Activated CD8-positive, alpha-beta memory T cell treated with anti-CD3 and anti-CD28 coated beads, Interleukin-2, amount 50 U/mL, for 1 hour (primary cell): Measurements from ENCODE around the gene RERE.
"Not testable (repeated sequence)": the region's sequence is repeated elsewhere in the genome, so short reads cannot be mapped to it uniquely, and the experiment has no call there.

Source experiments
- DNase-seq: peaks from one replicate; pipeline ENCODE4 v3.0.0-alpha.2; 2020; ENCODE audit errors: extremely low read depth

Gene RERE

DNA sequence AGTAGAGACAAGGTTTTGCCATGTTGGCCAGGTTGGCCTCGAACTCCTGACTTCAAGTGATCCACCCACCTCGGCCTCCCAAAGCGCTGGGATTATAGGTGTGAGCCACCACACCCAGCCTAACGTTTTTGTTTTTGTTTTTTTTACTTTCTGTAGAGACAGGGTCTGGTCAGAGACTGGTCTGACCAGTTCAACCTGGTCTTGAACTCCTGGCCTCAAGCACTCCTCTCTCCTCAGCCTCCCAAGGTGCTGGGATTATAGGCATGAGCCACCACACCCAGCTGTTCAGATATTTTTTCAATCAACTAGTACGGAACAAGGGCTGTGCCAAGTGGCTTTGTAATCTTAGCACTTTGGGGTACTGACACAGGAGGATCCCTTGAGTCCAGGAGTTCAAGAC, 209.5 kb downstream of the RERE start:
- no peak for DNase-seq

DNA sequence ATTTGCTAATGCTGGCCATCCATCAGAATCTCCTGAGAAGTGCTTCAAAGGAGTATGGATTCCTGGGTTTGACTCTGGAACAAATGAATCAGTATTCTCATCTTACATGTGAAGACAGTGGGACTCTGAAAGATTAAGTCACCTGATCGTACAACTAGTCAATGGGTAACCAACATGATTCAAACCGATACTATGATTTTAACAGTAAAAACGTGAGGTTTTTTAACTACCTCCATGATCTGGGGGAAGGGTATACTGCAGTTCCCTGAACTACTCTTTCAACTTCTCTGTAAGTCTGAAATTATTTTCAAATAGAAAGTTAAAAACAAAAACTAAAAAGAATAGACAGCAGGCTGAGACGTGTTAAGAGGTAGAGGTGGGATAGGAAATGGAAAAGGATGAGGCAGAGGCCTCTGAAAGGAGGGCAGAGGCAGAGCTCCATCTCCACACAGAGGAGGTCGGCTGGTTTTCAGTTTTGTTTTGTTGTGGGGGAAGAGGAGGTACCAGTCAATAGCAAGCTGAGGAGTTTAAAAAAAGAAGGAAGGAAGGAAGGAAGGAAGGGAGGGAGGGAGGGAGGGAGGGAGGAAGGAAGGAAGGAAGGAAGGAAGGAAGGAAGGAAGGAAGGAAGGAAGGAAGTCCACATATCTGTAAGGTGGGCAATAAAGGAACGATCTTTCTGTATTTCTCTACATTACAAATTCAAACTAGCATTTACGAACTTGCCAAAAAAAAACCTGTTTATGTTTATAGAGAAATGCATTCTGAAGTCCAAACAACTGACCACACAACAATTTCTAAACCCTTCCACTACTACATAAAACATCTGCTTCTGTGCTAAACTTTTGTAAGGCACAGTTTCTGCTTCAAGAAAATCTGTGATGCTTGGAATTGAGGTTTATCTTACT, 213.1 kb downstream of the RERE start:
- no peak for DNase-seq

DNA sequence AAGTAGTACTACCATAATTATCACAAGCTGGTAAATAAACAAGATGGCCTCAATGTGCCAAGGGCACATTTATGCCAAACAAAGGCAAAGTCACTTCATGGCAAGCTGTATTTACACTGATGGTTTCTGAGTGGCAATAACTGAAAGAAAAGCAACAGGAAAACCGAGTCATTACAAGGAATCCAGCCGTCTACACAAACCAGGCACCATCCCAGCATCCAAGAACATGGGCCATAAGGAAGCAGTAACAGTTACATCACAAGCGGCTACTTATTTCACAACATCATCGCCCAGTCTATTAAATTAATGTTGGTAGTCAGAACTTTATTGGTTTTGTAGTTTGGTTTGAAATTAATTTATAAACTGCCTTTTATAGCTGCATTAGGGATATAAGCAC, 214.2 kb downstream of the RERE start:
- DNase-seq: no peak

DNA sequence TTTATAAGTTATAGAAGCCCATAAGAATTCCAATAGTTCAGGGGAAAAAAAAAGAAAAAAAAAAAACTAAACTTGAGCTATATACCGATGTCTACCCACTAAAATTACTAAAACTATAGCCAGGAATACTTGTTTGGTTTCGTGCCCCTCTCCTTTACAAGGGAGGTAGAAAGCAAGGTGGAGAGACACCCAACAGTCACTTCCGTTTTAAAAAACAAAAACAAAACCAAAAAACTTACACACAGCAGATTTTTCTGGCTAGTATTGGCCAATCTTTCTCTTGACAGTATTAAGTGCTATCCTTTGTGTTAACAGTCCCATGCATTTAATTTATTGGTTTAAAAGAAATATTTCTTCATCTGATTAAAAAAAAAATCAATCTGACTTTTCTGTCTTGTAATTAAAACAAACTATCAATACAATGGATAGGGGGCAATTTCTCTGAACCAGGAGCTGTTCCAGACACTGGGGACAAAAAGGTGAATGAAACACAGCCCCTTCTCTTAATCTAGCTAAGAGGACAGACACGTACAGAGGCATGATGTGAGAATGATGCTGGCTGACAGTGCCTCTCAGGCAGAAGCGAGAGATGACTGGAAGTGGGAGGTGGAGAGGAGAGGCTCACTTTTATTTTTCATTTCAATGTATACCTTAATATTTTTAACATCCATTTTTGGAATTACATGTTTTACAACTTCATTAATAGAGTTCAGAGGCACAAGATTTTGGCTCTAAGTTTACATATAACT, 214.8 kb downstream of the RERE start:
- DNase-seq: no peak

DNA sequence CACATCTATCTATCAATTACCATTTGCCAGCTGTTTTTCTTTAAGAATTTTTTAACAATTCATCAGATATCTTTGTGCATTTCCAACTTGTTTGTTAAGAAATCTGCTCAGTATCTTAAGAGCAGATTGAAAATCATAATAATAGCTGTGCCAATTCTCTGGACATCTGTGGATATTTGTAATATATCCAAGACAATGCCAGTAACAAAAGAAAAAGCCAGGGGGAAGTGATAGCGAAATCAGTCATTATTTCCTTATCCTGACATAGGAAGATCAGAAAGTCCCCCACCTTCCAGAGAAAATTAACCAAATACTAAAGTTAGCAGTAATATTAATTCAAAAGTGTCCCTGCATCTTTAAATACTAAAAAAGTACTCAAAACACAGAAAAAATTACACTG, 217.1 kb downstream of the RERE start:
- no peak for DNase-seq

DNA sequence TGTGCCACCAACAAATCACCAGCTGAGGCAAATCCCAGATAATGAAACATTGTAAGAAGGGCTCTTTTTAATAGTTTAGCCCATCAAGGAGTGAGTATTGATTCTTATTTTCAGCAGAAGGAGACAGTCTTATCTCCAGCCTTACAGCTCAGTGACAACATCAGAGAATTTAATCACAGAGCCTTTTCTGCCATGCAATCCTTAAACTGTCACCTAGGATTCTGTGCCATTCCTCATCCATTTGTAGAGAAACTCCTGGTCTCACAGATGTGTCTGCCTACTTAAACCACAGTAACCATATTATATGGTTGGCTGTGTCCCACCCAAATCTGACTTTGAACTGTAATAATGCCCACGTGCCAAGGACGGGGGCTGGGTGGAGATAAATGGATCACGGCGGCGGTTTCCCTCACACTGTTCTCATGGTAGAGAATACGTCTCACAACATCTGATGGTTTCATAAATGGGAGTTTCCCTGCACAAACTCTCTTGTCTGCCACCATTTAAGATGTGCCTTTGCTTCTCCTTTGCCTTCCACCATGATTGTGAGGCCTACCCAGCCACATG, 217.7 kb downstream of the RERE start:
- DNase-seq: no peak

DNA sequence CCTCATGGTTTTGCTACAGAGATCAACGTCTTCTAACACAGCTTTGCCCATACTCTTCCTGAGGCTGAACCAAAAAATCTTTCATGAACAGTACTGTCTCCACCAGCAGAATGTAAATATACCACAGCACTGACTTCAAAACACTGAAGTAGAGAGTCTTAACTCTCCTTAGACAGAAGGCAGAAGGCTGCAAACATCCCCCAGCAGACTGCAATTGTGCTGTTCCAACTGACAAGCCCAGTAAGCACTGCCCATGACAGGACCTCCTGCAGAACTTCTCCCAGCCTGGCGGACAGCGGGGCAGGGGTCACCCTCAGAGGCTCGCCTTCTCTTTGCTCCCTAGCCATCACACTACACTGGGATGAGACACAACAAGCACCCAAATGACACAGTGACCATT, 218.7 kb downstream of the RERE start:
- no peak for DNase-seq

DNA sequence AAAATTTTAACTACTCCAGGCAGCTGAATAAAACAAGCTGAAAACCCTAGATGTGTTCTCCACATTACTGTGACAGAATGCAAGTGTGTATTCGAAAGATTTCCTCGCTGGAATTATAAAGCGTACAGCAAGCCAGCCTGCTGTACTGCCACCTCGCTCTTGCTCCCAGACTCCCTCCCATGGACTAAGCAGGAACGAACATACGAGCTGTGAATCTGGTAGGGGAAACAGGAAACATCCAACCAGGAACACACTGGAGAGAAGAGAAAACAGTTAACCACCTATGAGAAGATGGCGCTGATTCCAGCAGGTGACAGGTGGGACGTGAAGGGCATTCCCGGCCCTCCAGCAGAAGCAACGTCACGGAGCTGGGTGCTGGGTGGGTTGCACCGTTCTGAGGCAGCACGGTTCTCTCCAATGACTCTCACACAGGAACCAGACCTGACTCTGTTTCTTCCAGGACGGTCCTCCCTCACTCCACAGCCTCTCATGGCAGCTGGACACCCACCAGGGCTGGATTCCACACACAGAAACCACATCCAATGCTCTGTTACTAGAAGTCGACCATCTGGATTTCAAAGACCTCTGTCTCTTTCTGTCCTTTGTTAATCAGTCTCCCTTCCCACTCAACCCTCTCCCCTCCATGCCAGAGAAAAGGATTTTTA, 219.2 kb downstream of the RERE start:
- DNase-seq: no peak

DNA sequence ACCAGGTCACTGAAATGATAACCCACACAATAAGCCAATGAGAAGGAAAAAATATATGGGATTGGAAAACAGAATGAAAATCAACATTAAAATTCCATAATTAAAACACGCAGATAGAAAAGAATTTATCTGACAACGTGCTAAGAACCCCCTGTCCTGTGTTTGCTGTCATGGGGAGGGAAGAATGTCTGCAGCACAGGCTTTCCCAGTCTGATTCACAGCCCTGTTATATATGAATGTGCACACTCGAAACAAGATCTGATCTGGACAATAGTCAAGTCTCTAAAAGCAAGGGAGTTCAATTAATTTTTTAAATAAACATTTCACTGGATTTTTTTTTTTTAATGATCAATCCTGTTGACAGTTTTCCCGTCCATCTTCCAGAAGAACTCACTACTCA, 220.0 kb downstream of the RERE start:
- DNase-seq: no peak

DNA sequence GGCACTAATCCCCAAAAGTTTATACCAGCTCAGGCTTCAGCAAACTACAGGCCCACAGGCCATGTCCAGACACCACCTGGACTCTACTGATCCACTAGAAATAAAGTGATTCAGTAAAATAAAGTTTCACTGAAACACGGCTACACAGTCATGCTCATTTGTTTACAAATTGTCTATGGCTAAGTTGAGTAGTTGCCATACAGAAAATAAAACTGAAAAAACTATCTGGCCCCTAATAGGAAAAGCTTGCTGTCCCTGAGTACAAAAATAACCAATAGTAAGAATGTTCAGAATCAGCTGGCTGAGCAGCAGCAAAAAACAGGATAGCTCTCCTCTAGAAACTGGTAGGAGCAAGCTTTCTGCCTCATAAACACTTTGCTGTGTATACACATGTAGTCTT, 221.5 kb downstream of the RERE start:
- no peak for DNase-seq

DNA sequence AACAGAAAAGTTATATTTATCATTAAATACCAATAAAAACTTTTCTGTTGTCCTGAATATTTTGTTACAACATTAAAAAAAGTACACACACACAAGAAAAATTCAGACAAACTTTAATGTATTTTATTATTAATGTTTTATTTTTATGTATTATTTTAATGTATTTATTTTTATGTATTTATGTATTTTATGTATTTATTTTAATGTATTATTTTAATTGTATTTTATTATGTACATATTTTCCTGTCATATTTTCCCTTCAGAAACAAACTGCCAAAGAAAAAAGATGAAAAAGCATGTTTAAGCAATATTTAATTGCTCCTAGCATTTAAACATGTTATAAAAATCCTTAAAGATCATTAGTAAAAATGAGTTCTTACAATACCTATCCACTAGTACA, 222.1 kb downstream of the RERE start:
- DNase-seq: no peak

DNA sequence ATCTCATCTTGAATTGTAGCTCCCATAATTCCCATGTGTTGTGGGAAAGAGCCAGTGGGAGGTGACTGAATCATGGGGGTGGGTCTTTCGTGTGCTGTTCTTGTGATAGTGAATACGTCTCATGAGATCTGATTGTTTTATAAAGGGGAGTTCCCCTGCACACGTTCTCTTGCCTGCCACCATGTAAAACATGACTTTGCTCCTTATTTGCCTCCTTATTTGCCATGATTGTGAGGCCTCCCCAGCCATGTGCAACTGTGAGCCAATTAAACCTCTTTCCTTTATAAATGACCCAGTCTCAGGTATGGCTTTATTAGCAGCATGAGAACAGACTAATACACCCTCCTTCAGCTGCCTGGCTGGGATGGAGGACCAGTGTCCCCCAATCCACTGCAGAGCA, 224.1 kb downstream of the RERE start:
- DNase-seq: not testable (repeated sequence)

DNA sequence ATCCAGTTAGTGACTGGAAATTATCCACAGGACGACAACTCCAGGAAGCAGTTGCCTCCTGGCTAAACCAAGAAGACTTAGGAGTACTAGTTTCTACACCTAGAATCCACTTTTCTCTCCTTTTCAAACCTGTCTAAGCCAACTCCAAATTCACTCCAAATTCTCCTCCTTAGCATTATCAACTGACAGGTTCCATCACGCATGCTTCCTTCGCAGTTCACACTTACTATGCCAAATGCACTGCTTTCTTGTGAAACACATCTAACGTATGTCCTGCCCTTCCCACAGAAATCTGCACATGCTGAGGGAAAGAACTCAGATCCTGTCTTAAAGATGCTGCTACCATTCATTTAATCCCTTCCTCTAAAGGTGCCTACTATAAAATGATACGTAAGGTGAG, 225.9 kb downstream of the RERE start:
- no peak for DNase-seq

DNA sequence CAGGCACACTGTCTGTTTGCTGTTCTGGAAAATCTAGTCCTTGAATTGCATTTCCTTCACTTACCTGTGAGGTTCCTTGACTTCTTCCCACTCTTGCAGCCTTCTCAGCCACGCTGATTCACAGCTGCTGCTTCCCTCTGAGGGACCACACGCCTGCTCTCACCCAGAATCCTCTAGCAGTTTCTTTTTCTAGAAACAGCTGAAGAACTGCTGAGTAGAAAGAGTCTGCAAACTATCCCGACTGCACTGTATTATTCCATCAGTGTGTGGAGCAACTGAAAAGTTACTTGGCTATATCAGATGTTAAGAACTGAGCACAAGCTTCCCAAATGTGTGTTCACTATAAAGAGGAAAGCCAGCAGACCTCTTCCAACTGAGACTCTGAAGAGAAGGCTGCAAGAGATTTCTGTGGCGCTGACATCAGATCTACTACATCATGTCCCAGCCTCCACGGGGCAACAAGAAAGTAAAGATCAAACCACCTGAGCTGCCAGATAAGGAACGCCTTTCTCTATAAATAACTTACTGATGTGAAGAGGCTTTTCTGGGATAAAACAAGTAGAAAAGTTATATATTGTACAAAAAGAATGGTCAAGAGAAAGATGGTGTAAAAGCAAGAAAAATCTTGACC, 226.6 kb downstream of the RERE start:
- DNase-seq: no peak

DNA sequence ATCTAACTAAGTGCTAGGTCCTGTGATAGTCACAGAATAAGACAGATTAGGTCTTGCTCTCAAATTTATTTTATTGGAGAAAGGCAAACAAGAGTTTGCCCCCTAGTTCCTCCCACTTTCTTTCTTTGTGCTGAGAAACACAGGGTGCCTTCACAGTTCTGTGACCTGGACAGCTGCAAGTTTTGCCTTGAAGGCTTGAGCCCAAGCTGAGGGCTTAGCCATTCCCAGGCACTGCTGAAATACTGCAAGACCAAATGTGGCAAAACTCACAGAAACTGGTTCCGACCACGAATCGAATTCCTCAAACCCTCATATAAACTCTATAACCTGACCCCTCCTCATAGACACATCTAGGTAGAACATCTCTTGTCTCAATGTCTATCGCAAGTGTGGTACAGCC, 227.9 kb downstream of the RERE start:
- no peak for DNase-seq

DNA sequence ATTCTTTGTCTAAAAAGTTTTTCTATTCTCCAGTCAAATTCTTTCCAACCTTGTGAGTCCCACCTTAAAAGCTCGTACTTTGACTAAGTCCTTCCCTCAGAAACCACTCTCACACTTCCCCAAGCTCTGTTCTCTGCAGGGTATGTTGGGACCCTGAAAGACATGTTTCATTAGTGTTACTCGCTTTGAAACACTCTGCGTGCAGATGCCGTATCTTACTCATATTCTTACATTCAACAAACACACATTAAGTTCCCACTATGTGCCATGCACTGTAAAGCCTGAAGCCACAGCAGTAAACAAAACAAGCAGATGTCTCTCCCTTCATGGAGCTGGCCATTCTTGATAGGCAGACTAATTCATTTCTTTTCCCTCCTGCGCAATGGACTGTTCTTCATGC, 229.7 kb downstream of the RERE start:
- no peak for DNase-seq

DNA sequence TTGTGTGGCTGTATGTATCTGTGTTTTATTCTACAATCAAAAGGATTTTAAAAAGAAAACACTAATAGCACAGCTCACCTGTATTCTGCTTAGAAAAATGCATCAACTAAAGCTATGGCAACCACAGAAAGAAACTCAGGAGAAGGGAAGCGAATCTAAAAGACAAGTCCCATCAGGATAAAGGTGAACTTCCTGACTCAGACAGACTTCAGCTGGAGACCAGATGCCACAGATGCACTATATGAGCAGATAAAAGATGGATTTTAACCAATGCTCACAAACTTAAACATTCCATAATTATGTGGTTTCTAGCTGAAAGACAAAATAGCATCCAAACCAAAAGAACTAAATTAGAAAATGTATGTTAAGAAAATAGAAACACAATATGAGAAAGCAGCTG, 231.0 kb downstream of the RERE start:
- no peak for DNase-seq

DNA sequence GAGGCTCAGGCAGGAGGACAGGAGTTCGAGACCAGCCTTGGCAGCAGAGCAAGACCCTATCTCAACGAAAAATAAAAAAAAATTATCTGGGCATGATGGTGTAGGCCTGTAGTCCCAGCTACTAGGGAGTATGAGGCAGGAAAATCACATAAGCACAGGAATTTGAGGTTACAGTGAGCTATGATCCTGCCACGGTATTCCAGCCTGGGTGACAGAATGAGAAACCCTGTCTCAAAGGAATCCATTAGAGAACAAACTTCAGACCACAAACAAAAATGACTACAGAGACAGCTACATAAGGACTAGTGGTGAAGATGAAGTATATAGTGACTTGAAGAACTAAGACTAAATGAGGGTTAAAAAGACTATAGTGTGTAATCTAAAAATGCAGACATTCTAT, 233.1 kb downstream of the RERE start:
- no peak for DNase-seq

DNA sequence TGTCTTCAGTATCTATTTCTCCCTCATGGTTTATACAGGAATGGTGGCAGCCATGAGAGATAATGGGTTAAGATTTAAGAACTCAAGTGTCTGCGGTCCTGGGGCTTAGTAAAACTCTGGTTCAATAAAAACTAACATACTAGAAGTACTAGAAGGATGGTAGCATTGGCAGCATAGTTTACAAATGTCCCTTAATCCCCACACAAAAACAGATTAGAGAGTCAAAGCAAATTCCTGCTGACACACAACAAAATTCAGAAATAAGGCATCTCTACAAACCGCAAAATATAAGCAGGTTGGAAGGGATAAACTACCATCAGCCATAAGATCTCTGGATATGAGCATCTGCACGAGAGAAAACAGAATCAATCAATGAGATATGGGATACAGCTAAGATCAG, 234.4 kb downstream of the RERE start:
- no peak for DNase-seq

DNA sequence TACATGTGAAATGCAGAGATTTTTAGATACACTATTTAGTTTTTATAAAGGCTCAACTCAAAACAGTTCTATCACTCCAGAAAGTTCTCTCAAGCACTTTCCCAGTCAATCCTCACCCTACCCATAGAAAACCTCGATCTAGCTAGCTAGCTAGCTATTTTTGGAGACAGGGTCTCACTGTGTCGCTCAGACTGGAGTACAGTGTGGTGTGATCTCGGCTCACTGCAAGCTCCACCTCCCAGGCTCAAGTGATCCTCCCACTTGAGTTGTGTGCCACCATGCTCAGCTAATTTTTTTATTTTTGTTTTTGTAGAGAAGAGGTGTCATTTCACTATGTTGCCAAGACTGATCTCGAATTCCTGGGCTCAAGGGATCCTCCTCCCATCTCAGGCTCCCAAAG, 236.9 kb downstream of the RERE start:
- no peak for DNase-seq

DNA sequence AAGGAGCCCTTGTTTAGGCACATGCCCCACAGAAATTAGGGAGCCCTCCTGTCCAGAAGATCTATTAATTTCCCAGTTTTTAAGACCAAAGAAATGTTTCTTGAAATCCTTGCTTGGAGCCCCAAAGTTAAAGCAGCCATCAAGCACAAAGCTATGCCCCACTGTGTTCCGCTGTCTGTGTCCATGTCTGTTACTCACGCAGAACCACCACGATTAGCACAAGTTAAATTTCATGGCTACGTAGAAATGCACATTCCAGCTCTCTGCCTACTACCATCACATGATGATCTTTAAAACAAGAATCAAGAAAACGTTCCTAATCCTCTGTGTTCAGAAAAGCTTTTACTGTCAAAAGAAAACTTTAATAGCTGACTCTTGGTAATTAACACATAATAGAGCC, 238.5 kb downstream of the RERE start:
- DNase-seq: no peak
